Activated CD8-positive, alpha-beta memory T cell treated with anti-CD3 and anti-CD28 coated beads for 36 hours (primary cell): Measurements from ENCODE around the gene NFKBIE. TPM values are rescaled to one million over a fixed set of nuclear protein-coding genes. Genes with fewer than 3 reads are reported as not detected.

ENCODE experiments used
- CTCF ChIA-PET: fragments of 350-600 bp; sonication (Branson Sonifier 250); formaldehyde crosslinking; loops from one replicate; lab custom pipeline; 2021; ENCODE audit warnings: antibody characterized with exemption; lab: Charles Lee
- POLR2A ChIA-PET: fragments of 350-600 bp; sonication (Branson Sonifier 250); formaldehyde crosslinking; loops from one replicate; lab custom pipeline; 2021; ENCODE audit warnings: antibody characterized with exemption; lab: Charles Lee
- total RNA-seq, 2 experiments: library from RNA; stranded (reverse); gene quantifications; one replicate each; pipeline ENCODE4 v1.2.3, GENCODE V29; 2021

NFKBIE gene
- total RNA-seq, 2 experiments from 2014 or later: 27.8 to 28.7 TPM

DNA sequence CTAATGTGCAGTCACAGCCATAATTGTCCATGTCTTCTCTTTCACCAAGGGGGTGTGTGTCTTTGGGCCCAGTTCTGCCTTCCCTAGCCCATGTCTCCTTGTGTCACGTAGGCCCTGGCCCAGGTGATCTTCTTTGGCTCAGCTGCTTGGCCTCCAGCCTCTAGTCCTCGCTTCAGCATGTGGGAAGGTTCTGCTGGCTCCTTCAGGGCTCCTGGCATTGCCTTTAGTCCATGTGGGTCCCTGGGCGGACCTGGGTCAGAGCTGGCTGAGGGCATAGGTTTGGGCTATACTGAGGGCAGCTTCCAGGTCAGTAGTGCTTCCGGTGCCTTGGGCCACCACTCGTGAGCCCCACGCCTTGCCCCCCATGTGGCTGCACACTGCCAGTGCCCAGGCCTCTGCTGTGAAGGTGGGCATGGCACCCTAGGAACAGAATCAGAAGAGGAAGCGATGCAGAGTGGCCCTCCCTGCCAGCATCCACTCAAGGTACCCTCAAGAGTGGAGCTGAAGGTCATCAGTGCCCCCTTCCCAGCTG, 35.0 kb upstream of the NFKBIE start:
- ChIA-PET CTCF (interaction anchor here (2.4 kb wide), 1 partner anchor 32 kb away, joined by 12 read pairs; no protein-coding TSS in a partner anchor), POLR2A (no interaction called here)

DNA sequence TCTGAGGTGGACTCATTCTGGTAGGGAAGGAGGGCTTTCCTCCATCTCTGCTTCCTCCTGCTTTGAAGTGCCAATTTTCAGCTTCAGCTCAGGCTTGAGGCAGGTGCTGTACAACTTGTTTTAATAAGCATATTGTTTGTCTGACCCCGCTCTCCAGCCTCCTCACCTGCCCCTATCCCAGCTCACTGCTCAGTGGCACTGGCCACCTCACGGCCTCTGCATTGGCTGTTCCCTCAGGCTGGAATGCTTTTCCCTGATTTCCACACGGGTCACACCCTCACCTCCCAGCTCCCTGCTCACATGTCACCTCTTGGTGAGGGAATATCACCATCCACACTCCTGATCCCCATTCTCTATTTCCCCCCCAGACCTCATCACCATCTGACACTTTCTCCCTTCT, 33.5 kb upstream of the NFKBIE start:
- POLR2A ChIA-PET: interaction anchor here (0.6 to 1.5 kb wide), 2 partner anchors 11 to 40 kb away, joined by 3 to 4 read pairs; no protein-coding TSS in a partner anchor
- CTCF ChIA-PET: interaction anchor here (0.7 to 2.6 kb wide), 2 partner anchors 11 to 295 kb away, joined by 3 to 8 read pairs; no protein-coding TSS in a partner anchor

GRCh38 chr6:44298055-44298803, 32.9 kb upstream of the NFKBIE start:
- POLR2A ChIA-PET: interaction anchor here (1.5 kb wide), 1 partner anchor 11 kb away, joined by 4 read pairs; no protein-coding TSS in a partner anchor
- CTCF ChIA-PET: interaction anchor here (0.6 to 2.6 kb wide), 4 partner anchors 11 to 73 kb away, joined by 3 to 8 read pairs (median 4); partner anchors contain the start of gene AARS2

DNA sequence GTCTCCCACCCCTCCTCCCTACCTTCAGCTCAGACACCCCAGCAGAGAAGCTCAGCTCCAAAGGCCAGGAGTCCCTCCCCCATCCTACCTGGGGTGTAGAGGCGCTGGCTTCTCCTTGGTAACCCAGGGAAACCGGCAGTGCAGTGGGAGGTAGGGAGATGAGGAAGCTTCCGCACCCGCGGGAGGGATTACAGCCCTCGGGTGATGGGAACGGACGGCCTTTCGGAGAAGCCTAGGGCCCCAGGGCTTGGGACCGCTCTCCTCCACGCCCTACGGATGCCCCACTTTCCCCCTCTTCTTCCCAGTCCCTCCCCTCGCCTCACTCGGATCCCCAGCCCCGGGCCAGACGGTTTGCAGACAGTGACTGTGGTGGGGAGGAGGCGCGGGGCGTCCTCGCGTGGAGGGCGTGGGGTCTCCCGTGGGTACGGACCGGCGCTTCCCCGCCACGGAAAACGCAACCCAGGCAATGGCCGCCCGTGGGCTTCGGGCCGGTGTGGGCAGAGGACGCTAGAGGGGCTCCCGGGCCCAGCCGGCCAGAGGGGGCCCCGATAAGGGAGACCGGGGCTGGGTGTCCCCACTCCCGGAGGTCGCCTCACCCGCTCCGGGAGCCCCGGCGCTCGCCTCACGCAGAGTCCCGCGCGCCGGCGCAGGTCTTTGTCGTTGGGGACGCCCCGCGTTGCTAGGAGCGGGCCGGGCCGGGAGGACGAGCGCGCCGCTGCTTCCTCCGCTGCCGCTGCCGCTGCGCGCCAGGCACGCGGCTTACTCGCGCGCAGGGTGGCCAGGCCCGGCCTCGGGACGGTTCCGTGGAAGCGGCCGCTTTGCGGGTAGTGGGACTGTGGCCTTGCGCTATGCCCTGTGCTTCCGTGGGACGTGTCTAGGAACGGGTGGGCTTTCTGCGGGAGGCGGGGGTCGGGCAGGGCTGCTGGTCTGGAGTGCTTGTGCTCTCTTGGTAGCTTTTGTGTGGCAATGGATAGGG, 32.0 kb upstream of the NFKBIE start:
- POLR2A ChIA-PET: interaction anchor here (1.5 kb wide), 1 partner anchor 12 kb away, joined by 4 read pairs; no protein-coding TSS in a partner anchor

DNA sequence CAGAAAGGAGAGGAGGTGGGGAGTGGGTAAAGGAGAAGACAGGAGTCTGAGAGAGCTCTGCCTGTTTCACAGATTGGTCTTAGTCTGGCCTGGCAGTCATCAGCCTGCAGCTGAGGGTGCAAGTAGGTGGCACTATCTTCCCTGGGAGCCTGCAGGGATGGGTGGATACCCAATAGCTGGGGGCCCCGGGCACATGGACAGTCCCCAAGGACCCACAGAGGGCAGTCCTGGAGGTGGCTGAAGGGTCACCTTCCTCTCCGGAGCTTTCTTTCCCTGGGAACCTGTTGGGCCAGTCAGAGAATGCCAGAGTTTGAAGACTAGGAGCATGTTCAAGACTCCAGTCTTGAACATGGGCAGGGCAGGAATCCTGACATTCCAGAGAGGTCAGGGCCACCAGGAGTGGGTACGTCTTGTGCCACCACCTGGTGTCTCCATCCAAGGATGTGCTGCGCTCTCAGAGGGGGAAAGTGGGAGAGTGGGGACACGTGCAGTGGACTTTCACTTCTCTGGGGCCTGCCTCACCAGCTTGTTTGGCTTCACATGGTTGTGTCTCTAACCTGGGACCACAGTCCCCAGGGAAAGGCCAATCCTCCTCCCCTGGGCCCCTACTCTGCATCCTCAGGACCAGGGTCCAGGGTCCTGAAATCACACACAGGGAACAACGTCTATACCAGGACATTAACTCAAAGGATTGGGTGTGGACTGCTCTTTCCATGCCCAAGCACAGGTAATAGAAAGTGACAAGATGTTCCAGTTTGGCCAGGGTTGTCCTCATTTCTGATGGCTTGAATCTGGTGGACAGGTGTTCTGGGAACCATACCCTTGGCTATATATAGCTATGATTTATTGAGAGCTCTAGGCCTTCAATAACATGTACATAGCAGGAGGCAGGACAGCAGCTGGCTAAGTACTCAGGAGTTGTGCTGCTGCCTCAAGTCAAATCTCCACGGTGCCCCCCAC, 29.8 kb upstream of the NFKBIE start:
- ChIA-PET POLR2A (interaction anchor here (0.7 kb wide), 1 partner anchor 170 kb away, joined by 9 read pairs; no protein-coding TSS in a partner anchor), CTCF (interaction anchor here (0.9 to 2.0 kb wide), 4 partner anchors 8 to 27 kb away, joined by 3 to 8 read pairs (median 5); partner anchors contain the start of gene AARS2)

More for the DNA sequence above, 32.0 kb upstream of the NFKBIE start:
- CTCF ChIA-PET: interaction anchor here (0.6 to 2.6 kb wide), 5 partner anchors 12 to 74 kb away, joined by 3 to 8 read pairs (median 4); partner anchors contain the start of gene AARS2

GRCh38 chr6:44292661-44293365, 27.5 kb upstream of the NFKBIE start:
- POLR2A ChIA-PET: no interaction called here
- CTCF ChIA-PET: interaction anchor here (0.7 to 1.6 kb wide), 5 partner anchors 16 to 814 kb away, joined by 3 to 5 read pairs (median 4); no protein-coding TSS in a partner anchor

- ChIA-PET CTCF (interaction anchor here (0.9 to 1.3 kb wide), 3 partner anchors 24 to 119 kb away, joined by 4 read pairs; no protein-coding TSS in a partner anchor), POLR2A (interaction anchor here (0.5 kb wide), 1 partner anchor 23 kb away, joined by 7 read pairs; no protein-coding TSS in a partner anchor)
Measured at GRCh38 chr6:44291841-44292240, 26.5 kb upstream of the NFKBIE start.

DNA sequence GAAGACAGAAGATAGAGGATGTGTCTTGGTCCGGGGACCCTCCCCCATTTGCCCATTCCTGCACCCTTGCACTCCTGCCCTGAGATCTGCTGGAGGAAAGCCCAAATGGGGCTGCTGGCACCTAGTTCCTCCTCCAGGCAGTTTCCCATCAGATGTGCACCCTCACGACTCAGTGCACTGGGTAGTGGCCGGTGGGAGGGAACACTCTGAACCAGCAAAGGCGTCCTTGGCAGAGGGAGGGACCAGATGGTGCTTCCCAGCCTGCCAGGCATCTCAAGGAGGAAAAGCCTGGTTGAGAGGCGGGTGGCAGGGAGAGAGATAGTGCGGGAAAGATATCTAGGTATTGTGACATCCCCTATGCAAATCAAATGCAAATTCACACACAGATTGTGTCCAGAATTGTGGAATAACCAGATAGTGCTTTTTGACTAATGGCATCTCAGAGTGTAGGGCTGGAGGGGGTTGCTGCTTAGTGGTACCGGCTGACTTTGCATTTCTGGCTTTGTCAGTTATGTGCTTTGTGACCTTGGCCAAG, 24.4 kb upstream of the NFKBIE start:
- POLR2A ChIA-PET: no interaction called here
- CTCF ChIA-PET: interaction anchor here (1.9 kb wide), 1 partner anchor 22 kb away, joined by 4 read pairs; no protein-coding TSS in a partner anchor

GRCh38 chr6:44286747-44287146, 21.4 kb upstream of the NFKBIE start:
- CTCF ChIA-PET: no interaction called here
- POLR2A ChIA-PET: no interaction called here

- ChIA-PET POLR2A (no interaction called here), CTCF (interaction anchor here (2.6 kb wide), 1 partner anchor 19 kb away, joined by 8 read pairs; no protein-coding TSS in a partner anchor)
Measured at GRCh38 chr6:44286285-44286565, 20.9 kb upstream of the NFKBIE start.

DNA sequence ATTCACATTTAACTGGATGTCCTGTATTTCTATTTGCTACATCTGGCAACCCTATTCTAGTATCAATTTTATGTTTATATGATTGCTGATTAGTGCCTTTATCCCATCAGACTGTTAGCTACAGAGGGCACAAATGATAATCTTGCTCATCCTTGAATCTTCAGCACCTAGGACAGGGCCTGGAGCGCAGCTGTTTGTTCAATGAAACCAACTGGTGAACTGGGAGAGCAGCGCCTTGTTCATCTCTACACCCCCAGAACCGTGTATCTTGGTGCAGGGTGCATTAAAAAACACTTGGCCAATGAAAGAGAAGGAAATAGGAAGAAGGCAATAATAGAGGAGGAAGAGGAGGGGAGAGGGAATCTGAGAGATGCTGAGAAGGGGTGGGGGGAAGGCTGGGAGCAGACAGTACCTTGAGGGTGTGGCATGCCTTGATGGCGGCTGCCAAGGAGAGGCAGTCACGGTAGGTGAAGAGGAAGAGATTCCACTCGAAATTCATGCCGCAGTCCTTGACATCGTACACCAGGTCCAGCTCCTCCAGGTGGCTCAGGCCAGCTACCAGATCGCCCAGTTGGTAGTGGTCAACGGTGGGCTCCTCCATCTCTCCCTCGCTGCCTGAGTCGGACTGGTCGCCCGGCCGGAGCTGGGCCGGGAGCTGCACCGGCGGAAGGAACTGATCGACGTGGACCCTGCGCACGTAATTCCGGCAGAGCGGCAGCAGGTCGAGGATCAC, 20.4 kb upstream of the NFKBIE start:
- CTCF ChIA-PET: interaction anchor here (2.6 kb wide), 1 partner anchor 20 kb away, joined by 8 read pairs; no protein-coding TSS in a partner anchor
- POLR2A ChIA-PET: no interaction called here

GRCh38 chr6:44284867-44285266, 19.5 kb upstream of the NFKBIE start:
- POLR2A ChIA-PET: no interaction called here
- CTCF ChIA-PET: interaction anchor here (2.6 kb wide), 1 partner anchor 21 kb away, joined by 8 read pairs; no protein-coding TSS in a partner anchor

DNA sequence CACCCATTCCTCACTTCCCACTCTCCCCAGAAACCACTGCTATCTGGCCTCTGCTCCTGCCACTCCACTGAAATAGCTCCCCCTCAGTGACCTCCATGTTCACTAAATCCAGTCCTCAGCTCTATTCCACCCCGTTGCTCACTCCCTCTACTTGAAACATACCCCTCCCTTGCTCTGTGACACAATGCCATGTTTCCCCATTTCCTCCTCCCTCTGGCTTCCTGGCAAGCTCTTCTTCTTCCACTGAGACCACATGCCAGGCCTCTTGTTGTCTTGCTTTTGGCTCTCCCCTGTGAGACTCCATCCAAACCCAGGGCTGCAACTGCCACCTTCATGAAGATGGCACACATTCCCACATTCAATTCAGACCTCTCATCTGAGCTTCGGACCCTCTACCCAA, 18.8 kb upstream of the NFKBIE start:
- ChIA-PET CTCF (interaction anchor here (2.6 kb wide), 1 partner anchor 21 kb away, joined by 8 read pairs; no protein-coding TSS in a partner anchor), POLR2A (no interaction called here)

- ChIA-PET CTCF (interaction anchor here (1.3 to 2.0 kb wide), 2 partner anchors 34 to 58 kb away, joined by 4 read pairs; partner anchors contain the start of gene AARS2), POLR2A (no interaction called here)
Measured at GRCh38 chr6:44278774-44279697, 13.7 kb upstream of the NFKBIE start.

DNA sequence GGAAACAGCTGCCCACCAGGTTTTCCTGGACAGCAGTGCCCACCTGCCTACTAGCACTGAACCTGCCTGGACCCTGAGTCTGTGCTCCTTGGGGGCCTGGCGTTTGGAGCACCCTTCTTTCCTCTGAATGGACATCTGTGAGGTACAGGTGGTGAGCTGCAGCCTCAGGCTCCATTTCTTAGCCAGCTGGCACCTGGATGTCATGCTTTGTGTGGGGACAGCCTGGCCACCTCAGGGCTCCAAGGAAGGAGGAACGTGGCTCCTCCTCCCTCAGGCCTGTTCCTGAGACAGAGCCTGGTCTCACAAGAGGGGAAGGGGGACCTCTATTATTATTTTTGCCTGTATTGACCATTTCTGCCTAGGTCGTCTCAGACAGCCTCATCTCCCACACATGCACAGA, 13.0 kb upstream of the NFKBIE start:
- POLR2A ChIA-PET: no interaction called here
- CTCF ChIA-PET: interaction anchor here (1.2 to 2.0 kb wide), 3 partner anchors 10 to 59 kb away, joined by 4 to 7 read pairs (median 4); partner anchors contain the start of gene AARS2
